HCT116 (cell line): ENCODE results near the gene MED12. TPM values are rescaled to one million over a fixed set of nuclear protein-coding genes. Genes with fewer than 3 reads are reported as not detected.

Experiments used
- ATAC-seq: fragments of 200-7000 bp; cut with Tn5 transposase; 2 replicates; pipeline ENCODE4 v1.9.1; 2020; ENCODE audit warnings: mild to moderate bottlenecking, moderate library complexity
- BruUV-seq: library from RNA; stranded (reverse); fragments of 400-500 nt; replicated peaks from 2 replicates; lab custom pipeline; 2021; lab: Mats Ljungman, UMichigan
- CTCF ChIA-PET: fragments of 300-600 bp; sonication (Branson Sonifier 250); formaldehyde crosslinking; loops from one replicate; lab custom pipeline; 2021; ENCODE audit warnings: antibody characterized with exemption; lab: Charles Lee
- POLR2A ChIA-PET: fragments of 300-600, 350-600 bp; sonication (Branson Sonifier 250); formaldehyde crosslinking; loops from one replicate; lab custom pipeline; 2021; ENCODE audit warnings: antibody characterized with exemption; lab: Charles Lee
- RAD21 ChIA-PET, 2 experiments: fragments of 300-600 bp; sonication (Branson Sonifier 250); formaldehyde crosslinking; loops; one replicate each; lab custom pipeline; 2023; ENCODE audit warnings: low total read pairs in 2 of 2; ENCODE audit not compliant: uncharacterized antibody in 2 of 2, unreplicated experiment in 2 of 2, low non-redundant PET in 1 of 2; lab: Charles Lee
- DNase-seq: peaks from one replicate; pipeline ENCODE4 v3.0.0-alpha.2; 2010; ENCODE audit warnings: low read depth, low spot score
- H2AFZ ChIP-seq: fragments of 200-600 bp; shearing (Covaris generic), sonication (generic); 2 replicates; pipeline ENCODE4 v1.6.1; 2017; ENCODE audit warnings: low read depth, mixed run types, mixed read lengths, antibody characterized with exemption, low read length; ENCODE audit not compliant: poor library complexity, severe bottlenecking
- H3K27ac ChIP-seq: 2 replicates; pipeline ENCODE4 v1.5.1; 2012; ENCODE audit warnings: low read depth, low read length
- H3K27me3 ChIP-seq: fragments of 200-600 bp; sonication (generic); 2 replicates; pipeline ENCODE4 v1.6.1; 2016; ENCODE audit warnings: mixed run types, low read length, mixed read lengths; ENCODE audit not compliant: insufficient read depth
- H3K36me3 ChIP-seq, 2 experiments: fragments of 200-500 bp in 1 of 2; fragments of 200-600 bp in 1 of 2; sonication (Bioruptor generic) in 1 of 2; sonication (generic) in 1 of 2; 2 replicates each; pipeline versions ENCODE4 v1.5.1 to v1.6.1; 2014 to 2016; ENCODE audit warnings: low read length in 2 of 2, inconsistent platforms in 1 of 2, mixed read lengths in 1 of 2, mixed run types in 1 of 2; ENCODE audit not compliant: insufficient read depth in 2 of 2, control insufficient read depth in 1 of 2
- H3K4me1 ChIP-seq, 2 experiments: fragments of 200-600 bp in 1 of 2; sonication (generic) in 1 of 2; 2 replicates each; pipeline versions ENCODE4 v1.5.1 to v1.6.1; 2012 to 2017; ENCODE audit warnings: low read length in 2 of 2, inconsistent platforms in 1 of 2, mild to moderate bottlenecking in 1 of 2, mixed read lengths in 1 of 2, mixed run types in 1 of 2, moderate library complexity in 1 of 2; ENCODE audit not compliant: insufficient read depth in 2 of 2, control insufficient read depth in 1 of 2
- H3K4me2 ChIP-seq: fragments of 200-600 bp; sonication (generic); 2 replicates; pipeline ENCODE4 v1.6.1; 2017; ENCODE audit warnings: mixed run types, low read length, mixed read lengths
- H3K4me3 ChIP-seq, 2 experiments: fragments of 200-600 bp in 1 of 2; sonication (generic) in 1 of 2; replicated peaks in 1 of 2; 2 replicates each; pipeline ENCODE4 v1.5.1; 2011 to 2016; ENCODE audit warnings: low read length in 2 of 2, control low read depth in 1 of 2, low read depth in 1 of 2, mild to moderate bottlenecking in 1 of 2, mixed read lengths in 1 of 2, mixed run types in 1 of 2
- H3K79me2 ChIP-seq: fragments of 200-600 bp; sonication (generic); 2 replicates; pipeline ENCODE4 v1.6.1; 2017; ENCODE audit warnings: mild to moderate bottlenecking, mixed run types, low read length, moderate library complexity, mixed read lengths; ENCODE audit not compliant: insufficient read depth
- H3K9ac ChIP-seq: fragments of 200-600 bp; sonication (generic); 2 replicates; pipeline ENCODE4 v1.6.1; 2016; ENCODE audit warnings: low read length, mixed read lengths
- H3K9me2 ChIP-seq: fragments of 200-600 bp; sonication (generic), shearing (Covaris generic); 2 replicates; pipeline ENCODE4 v1.6.1; 2017; ENCODE audit warnings: mixed run types, mild to moderate bottlenecking, moderate library complexity; ENCODE audit not compliant: insufficient read depth
- H3K9me3 ChIP-seq, 2 experiments: fragments of 200-500 bp in 1 of 2; fragments of 200-600 bp in 1 of 2; sonication (Bioruptor generic) in 1 of 2; sonication (generic) in 1 of 2; 2 replicates each; pipeline ENCODE4 v1.6.1; 2014 to 2017; ENCODE audit warnings: low read length in 2 of 2, mixed read lengths in 2 of 2, inconsistent platforms in 1 of 2, low read depth in 1 of 2, mild to moderate bottlenecking in 1 of 2, mixed run types in 1 of 2, moderate library complexity in 1 of 2; ENCODE audit not compliant: control insufficient read depth in 1 of 2, insufficient read depth in 1 of 2
- H4K20me1 ChIP-seq: fragments of 200-600 bp; sonication (generic), shearing (Covaris generic); 2 replicates; pipeline ENCODE4 v1.6.1; 2017; ENCODE audit warnings: mixed run types, mild to moderate bottlenecking, moderate library complexity; ENCODE audit not compliant: insufficient read depth
- CBX3 ChIP-seq: IDR thresholded peaks from 2 replicates; pipeline ENCODE4 v1.6.1; 2012; ENCODE audit warnings: low read depth
- EGR1 ChIP-seq: IDR thresholded peaks from 2 replicates; pipeline ENCODE4 v1.6.1; 2012; ENCODE audit warnings: low read depth
- EZH2 ChIP-seq: fragments of 200-600 bp; sonication (generic); IDR thresholded peaks from 2 replicates; pipeline ENCODE4 v1.6.1; 2017; ENCODE audit warnings: antibody characterized with exemption, mixed run types
- EZH2phosphoT487 ChIP-seq: fragments of 200-600 bp; IDR thresholded peaks from 2 replicates; pipeline ENCODE4 v1.6.1; 2018; ENCODE audit warnings: antibody characterized with exemption, borderline replicate concordance
- FOSL1 ChIP-seq: IDR thresholded peaks from 2 replicates; pipeline ENCODE4 v1.6.1; 2012; ENCODE audit warnings: low read depth
- JUND ChIP-seq: IDR thresholded peaks from 2 replicates; pipeline ENCODE4 v1.6.1; 2012
- POLR2A ChIP-seq: IDR thresholded peaks from 2 replicates; pipeline ENCODE4 v1.7.0; 2011; ENCODE audit warnings: borderline replicate concordance; ENCODE audit not compliant: insufficient read depth, insufficient read length; ENCODE audit errors: extremely low read depth
- POLR2AphosphoS5 ChIP-seq: IDR thresholded peaks from 2 replicates; pipeline ENCODE4 v1.6.1; 2011; ENCODE audit warnings: mild to moderate bottlenecking, low read depth, low read length, moderate library complexity
- RAD21 ChIP-seq: IDR thresholded peaks from 2 replicates; pipeline ENCODE4 v1.6.1; 2012; ENCODE audit warnings: low read depth, mild to moderate bottlenecking
- SIN3A ChIP-seq: IDR thresholded peaks from 2 replicates; pipeline ENCODE4 v1.6.1; 2012; ENCODE audit warnings: low read depth
- SP1 ChIP-seq: IDR thresholded peaks from 2 replicates; pipeline ENCODE4 v1.6.1; 2012; ENCODE audit warnings: low read depth
- YY1 ChIP-seq: IDR thresholded peaks from 2 replicates; pipeline ENCODE4 v1.6.1; 2011; ENCODE audit warnings: low read length, low read depth, moderate library complexity, mild to moderate bottlenecking; ENCODE audit not compliant: insufficient replicate concordance; ENCODE audit errors: extremely low read depth
- ZFX ChIP-seq: fragments of 450-650 bp; IDR thresholded peaks from 2 replicates; pipeline ENCODE4 v1.6.1; 2017
- ZNF274 ChIP-seq: fragments of 200-500 bp; sonication (Bioruptor generic); IDR thresholded peaks from 2 replicates; pipeline ENCODE4 v1.6.1; 2014; ENCODE audit warnings: mild to moderate bottlenecking, low read depth, low read length, inconsistent platforms
- intact Hi-C: fragments of 100-400 bp; cut with micrococcal nuclease; formaldehyde crosslinking; loops from 2 replicates; pipeline ENCODE4 v1.10.0; 2022
- total RNA-seq: library from RNA; stranded (reverse); gene quantifications from one replicate; pipeline ENCODE4 v1.2.1, GENCODE V29; 2021; ENCODE audit not compliant: unreplicated experiment
- TF ChIP-seq, protein P1 (sequence below): IDR thresholded peaks from 2 replicates; pipeline ENCODE4 v1.6.1; 2011; ENCODE audit warnings: mild to moderate bottlenecking, low read length, moderate library complexity; ENCODE audit not compliant: insufficient replicate concordance; ENCODE audit errors: extremely low read depth
- TF ChIP-seq, protein P2 (sequence below): IDR thresholded peaks from 2 replicates; pipeline ENCODE4 v1.6.1; 2012
- TF ChIP-seq, protein P3 (sequence below), 3 experiments: fragments of 200-600 bp in 1 of 3; sonication (generic) in 1 of 3; IDR thresholded peaks in 2 of 3; conservative IDR thresholded peaks in 1 of 3; 2 replicates each; pipeline ENCODE4 v1.5.1; 2012 to 2017; ENCODE audit warnings: low read depth in 2 of 3, low read length in 2 of 3, antibody characterized with exemption in 1 of 3, borderline replicate concordance in 1 of 3, control low read depth in 1 of 3, mild to moderate bottlenecking in 1 of 3, mixed read lengths in 1 of 3, mixed run types in 1 of 3, moderate library complexity in 1 of 3; ENCODE audit not compliant: insufficient read depth in 1 of 3
- TF ChIP-seq, protein P4 (sequence below): IDR thresholded peaks from 2 replicates; pipeline ENCODE4 v1.6.1; 2012

MED12 gene
- total RNA-seq, 1 experiment from 2014 or later: 32.8 TPM

DNA sequence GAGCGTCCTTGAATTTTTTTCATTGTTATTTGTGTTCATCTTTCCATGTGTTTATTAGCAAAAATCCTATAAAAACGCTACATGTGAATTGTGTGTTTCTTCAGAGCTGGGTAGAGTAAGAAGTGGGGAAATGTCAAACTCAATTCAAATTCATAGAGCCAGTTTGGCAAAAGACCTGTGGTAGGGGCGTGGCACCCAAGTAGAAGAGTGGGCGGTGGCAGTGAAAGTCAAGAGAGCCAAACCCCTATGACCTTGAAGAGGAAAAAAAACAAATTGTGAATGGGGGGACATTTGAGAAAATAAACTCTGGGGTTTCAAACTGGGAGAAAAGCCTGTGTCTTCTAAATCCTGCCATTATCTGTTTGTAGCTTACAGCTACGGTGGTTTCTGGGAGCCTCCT is 27.1 kb upstream of the MED12 start:
- Histone ChIP-seq H3K27me3 (no peaks in the 10 kb centered on the region), H3K79me2 (no peaks in the 10 kb centered on the region), H3K4me2 (no peak overlapping the region), H2AFZ (no peak overlapping the region), H3K4me3 (no peak overlapping the region), H3K9ac (no peak overlapping the region), H3K27ac (no peak overlapping the region), H4K20me1 (no peaks in the 10 kb centered on the region), H3K36me3 (no peaks in the 10 kb centered on the region), H3K9me2 (no peaks in the 10 kb centered on the region), H3K4me1 (peaks cover 0 to 6% of the 10 kb centered on the region in 2 experiments; a peak in 2 of 4 replicates), H3K9me3 (no peaks in the 10 kb centered on the region)
- TF ChIP-seq ZNF274 (no peak), EGR1 (no peak), JUND (no peak), EZH2 (no peak), SP1 (no peak), CBX3 (no peak), FOSL1 (no peak)
- TF ChIP-seq, protein P1, sequence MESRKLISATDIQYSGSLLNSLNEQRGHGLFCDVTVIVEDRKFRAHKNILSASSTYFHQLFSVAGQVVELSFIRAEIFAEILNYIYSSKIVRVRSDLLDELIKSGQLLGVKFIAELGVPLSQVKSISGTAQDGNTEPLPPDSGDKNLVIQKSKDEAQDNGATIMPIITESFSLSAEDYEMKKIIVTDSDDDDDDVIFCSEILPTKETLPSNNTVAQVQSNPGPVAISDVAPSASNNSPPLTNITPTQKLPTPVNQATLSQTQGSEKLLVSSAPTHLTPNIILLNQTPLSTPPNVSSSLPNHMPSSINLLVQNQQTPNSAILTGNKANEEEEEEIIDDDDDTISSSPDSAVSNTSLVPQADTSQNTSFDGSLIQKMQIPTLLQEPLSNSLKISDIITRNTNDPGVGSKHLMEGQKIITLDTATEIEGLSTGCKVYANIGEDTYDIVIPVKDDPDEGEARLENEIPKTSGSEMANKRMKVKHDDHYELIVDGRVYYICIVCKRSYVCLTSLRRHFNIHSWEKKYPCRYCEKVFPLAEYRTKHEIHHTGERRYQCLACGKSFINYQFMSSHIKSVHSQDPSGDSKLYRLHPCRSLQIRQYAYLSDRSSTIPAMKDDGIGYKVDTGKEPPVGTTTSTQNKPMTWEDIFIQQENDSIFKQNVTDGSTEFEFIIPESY: no peak
- TF ChIP-seq, protein P2, sequence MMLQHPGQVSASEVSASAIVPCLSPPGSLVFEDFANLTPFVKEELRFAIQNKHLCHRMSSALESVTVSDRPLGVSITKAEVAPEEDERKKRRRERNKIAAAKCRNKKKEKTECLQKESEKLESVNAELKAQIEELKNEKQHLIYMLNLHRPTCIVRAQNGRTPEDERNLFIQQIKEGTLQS: no peak
- ChIA-PET POLR2A (no interaction called here), RAD21 (no interaction called here), CTCF (no interaction called here)
- BruUV-seq: no TSS peak
- ATAC-seq (no peak), DNase-seq (no peak)
- intact Hi-C loops: no loop called here

DNA sequence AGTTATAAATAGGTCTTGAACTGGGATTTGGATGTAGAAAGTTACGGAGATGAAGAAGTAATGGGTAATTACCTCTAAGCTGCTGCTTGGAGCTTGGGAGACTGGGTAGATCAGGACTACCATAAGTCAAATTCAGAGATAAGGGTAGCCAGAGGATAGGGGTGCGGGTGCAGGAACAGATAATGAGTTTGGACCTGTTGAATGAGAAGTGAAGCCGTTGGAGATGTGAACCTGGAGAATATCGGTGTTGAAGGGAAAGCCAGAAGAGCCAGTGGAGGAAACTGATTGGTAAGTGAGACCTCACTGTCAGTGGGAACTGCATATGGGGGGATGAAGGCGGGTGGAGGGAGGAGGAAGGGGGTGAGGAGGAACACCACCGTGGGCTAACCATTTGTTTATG is 23.4 kb upstream of the MED12 start:
- no peaks in the 10 kb centered on the region for H3K27me3 ChIP-seq
- CTCF ChIA-PET: no interaction called here
- no peak overlapping the region for H3K27ac ChIP-seq
- H2AFZ ChIP-seq: no peak overlapping the region
- BruUV-seq: TSS peak; percentile 90
- H3K4me2 ChIP-seq: peak overlapping the region; percentile 88
- peaks cover 0 to 14% of the 10 kb centered on the region in 2 experiments; a peak in 2 of 4 replicates for H3K4me1 ChIP-seq
- no peaks in the 10 kb centered on the region for H3K9me3 ChIP-seq
- DNase-seq (no peak), ATAC-seq (peak; percentile 5; the same call in 1 of the 2 replicates)
- H3K79me2 ChIP-seq: no peaks in the 10 kb centered on the region
- H3K4me3 ChIP-seq: peak overlapping the region; percentile 54 to 64
- RAD21 ChIA-PET: no interaction called here
- no peaks in the 10 kb centered on the region for H3K36me3 ChIP-seq
- peak overlapping the region; percentile 62 for H3K9ac ChIP-seq
- POLR2A ChIA-PET: no interaction called here
- TF ChIP-seq POLR2AphosphoS5 (no peak), EZH2phosphoT487 (no peak), JUND (no peak), CBX3 (no peak), FOSL1 (no peak), ZFX (no peak), SIN3A (no peak), POLR2A (no peak), YY1 (no peak), RAD21 (no peak)
- TF ChIP-seq, protein P3, sequence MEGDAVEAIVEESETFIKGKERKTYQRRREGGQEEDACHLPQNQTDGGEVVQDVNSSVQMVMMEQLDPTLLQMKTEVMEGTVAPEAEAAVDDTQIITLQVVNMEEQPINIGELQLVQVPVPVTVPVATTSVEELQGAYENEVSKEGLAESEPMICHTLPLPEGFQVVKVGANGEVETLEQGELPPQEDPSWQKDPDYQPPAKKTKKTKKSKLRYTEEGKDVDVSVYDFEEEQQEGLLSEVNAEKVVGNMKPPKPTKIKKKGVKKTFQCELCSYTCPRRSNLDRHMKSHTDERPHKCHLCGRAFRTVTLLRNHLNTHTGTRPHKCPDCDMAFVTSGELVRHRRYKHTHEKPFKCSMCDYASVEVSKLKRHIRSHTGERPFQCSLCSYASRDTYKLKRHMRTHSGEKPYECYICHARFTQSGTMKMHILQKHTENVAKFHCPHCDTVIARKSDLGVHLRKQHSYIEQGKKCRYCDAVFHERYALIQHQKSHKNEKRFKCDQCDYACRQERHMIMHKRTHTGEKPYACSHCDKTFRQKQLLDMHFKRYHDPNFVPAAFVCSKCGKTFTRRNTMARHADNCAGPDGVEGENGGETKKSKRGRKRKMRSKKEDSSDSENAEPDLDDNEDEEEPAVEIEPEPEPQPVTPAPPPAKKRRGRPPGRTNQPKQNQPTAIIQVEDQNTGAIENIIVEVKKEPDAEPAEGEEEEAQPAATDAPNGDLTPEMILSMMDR (IDR thresholded peaks at IDR 0.05 in 2 of 3, conservative IDR thresholded peaks at IDR 0.05 in 1 of 3; ENCODE audit: borderline replicate concordance in 1 of 3, insufficient read depth in 1 of 3, low read depth in 2 of 3, low read length in 2 of 3): no peak
- TF ChIP-seq, protein P4, sequence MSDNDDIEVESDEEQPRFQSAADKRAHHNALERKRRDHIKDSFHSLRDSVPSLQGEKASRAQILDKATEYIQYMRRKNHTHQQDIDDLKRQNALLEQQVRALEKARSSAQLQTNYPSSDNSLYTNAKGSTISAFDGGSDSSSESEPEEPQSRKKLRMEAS: no peak
- TF ChIP-seq, all 23 proteins: peak for 0
- no peaks in the 10 kb centered on the region for H3K9me2 ChIP-seq
- no peaks in the 10 kb centered on the region for H4K20me1 ChIP-seq
- intact Hi-C loops: loop anchor here (5.0 kb wide), 1 partner anchor 82 kb away; no protein-coding TSS in a partner anchor
